ENCODE data around the gene FAM234B.
"Not testable (repeated sequence)": the region's sequence is repeated elsewhere in the genome, so short reads cannot be mapped to it uniquely, and the experiment has no call there.

The FAM234B gene

DNA sequence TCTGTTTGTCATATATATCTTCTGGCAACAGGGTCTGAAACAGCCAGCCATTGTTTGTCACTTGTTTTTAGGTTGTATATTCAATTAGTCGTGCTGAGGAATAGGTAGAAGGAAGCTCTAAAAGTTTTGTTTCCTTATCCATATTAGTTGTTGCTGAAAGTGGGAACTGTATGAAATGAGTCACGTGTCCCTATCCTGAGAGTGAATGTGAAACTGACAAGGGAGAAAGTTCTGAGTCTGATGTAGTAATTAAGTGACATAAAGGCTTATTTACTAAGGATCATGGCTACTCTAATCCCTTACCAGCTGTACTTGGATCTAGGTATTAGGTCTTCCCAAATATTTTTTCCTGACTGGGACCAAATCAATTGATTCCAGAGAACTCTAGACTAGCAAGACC is 16.4 kb downstream of the FAM234B start:
- DNase-seq (ENCODE audit: low spot score): no peak

GRCh38 chr12:13061377-13061776 is 17.2 kb downstream of the FAM234B start:
- no peak for DNase-seq (ENCODE audit: low spot score)

DNA sequence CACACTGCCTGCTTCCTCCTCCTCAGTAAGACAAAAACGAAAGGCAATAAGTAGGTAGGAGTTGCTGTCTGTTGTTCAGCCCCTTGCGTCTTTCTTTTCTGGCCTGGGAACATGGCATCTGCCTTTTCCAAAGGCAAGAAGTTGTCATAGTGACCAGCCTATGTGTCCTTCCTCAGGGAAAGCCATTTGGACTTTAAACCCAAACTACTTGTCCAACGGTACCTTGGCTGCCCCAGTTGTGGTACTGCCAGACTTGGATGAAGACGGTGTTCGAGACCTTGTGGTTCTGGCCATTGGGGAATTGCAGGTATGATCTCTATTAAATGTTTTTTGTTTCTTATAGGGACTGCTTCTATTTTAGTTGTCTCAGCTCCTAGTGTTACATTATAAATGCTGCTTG is 18.5 kb downstream of the FAM234B start:
- DNase-seq (ENCODE audit: low spot score): no peak

GRCh38 chr12:13066014-13066413 is 21.8 kb downstream of the FAM234B start:
- DNase-seq (ENCODE audit: low spot score): no peak

- no peak for DNase-seq (ENCODE audit: low spot score)
Measured at GRCh38 chr12:13066459-13066858, 22.3 kb downstream of the FAM234B start.

DNA sequence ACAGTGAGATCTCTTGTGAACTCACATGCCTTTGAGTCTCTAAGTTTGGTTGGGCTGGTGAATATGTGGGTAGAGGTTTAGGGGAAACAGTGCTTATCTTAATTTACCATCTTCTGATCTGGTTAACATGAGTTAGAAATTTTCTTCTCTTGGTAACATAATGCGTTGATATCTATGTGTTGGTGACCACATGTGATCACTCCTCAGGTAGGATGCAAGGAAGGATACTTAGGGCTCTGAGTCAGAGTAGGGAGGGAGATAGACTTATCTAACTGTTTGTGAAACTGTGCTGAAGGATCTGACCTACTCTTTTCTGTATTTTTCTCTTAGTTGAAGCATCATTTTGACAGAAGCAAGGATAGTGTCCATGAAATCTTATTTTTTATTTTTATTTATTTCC is 23.1 kb downstream of the FAM234B start:
- no peak for DNase-seq (ENCODE audit: low spot score)

DNA sequence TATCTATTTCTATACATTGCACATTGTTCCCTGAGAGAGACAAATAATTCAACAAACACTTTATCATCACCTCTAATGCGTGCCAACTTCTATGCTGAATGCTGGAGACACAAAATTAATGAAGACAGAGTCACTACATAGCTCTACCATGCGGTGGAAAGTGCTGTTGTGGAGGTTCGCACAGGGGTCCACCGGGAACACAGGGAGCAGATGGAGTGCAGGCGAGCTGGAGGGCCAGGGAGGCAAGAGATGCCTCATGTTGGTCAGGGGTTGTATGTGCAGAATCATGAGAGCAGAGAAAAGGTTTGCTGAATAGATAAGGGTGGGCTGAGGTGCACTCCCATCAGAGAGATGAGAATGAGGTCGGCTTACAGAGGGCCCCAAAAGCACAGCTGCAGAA is 25.2 kb downstream of the FAM234B start:
- DNase-seq (ENCODE audit: low spot score): no peak

DNA sequence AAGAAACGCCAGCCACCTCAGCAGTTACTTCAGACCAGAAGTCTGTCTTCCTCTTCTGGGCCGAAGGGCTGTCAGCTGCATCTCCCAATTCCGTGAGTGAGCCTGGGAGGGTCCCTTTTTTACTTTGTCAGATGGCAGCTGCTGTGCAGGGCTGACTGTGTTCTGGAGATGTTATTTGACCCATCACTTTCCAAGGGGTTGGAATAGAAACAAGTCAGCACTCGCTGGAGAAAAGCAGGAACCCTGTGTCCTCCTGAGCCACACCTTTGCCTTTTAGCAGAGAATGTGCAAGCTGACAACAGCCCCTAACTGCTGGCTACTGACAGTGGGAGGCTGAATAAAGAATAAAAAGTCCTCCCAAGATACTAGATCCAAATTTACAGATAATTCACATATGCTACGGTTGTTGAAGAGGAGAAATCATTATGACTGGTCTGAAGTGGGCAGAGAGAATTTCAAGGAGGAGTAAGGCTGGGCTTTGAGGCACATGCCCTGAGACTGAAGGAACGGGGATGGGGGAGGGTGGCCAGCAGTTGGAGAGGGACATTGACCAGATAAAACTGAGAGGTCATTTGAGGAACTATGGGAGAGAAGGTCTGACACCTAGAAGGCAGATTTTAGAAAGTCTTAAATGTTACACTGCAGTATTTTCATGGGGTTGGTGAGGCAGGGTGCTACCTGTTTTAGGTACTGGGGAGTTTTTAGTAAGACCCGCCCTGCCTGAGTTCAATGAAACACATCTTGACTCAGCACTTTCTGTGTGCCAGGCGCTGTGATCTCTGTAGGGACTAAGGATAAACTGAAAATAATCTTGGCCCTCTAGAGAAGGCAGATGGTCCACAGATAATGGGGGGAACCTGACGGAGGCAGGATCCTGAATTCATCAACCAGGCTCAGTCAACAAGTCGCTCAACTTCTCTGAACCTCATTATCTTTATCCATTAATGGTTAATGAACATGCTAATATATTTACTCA is 27.4 kb downstream of the FAM234B start:
- no peak for DNase-seq (ENCODE audit: low spot score)

- DNase-seq (ENCODE audit: low spot score): no peak
Measured at GRCh38 chr12:13073173-13073572, 29.0 kb downstream of the FAM234B start.

DNA sequence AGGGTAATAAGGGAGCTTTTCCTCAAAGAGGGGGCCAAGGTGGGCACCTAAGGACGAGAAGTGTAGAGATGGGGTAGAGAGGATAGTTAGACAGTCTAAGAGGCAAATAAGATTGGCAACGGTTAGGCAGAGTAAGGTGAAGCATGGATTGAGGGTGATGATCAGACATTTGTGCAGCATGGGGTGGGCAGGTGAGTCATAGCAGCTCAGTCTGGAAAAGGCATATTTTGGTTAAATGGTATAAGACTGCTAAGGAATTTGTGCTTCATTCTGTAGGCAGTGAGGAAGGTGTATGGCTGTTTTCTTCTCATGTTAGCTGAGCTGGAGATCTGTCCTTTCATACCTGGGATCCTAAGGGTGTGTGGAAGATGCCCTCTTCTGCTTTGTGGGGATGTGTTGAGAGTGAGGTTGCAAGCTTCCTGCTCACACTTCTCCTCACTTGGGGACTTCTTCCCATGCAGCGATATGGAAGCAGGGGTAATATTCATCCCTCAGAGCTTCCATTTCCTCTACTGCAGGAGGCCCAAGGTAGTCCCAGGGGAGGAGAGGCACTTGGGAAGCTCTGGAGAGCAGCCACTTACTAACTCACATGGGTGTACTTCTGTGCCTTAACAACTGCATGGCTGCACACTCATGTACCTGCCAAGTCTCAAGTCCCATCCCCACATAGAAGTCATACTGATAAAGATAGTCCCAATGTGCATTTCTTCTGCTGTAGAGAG is 30.4 kb downstream of the FAM234B start:
- DNase-seq (ENCODE audit: low spot score): no peak

- DNase-seq (ENCODE audit: low spot score): no peak
Measured at GRCh38 chr12:13075118-13075480, 30.9 kb downstream of the FAM234B start.

DNA sequence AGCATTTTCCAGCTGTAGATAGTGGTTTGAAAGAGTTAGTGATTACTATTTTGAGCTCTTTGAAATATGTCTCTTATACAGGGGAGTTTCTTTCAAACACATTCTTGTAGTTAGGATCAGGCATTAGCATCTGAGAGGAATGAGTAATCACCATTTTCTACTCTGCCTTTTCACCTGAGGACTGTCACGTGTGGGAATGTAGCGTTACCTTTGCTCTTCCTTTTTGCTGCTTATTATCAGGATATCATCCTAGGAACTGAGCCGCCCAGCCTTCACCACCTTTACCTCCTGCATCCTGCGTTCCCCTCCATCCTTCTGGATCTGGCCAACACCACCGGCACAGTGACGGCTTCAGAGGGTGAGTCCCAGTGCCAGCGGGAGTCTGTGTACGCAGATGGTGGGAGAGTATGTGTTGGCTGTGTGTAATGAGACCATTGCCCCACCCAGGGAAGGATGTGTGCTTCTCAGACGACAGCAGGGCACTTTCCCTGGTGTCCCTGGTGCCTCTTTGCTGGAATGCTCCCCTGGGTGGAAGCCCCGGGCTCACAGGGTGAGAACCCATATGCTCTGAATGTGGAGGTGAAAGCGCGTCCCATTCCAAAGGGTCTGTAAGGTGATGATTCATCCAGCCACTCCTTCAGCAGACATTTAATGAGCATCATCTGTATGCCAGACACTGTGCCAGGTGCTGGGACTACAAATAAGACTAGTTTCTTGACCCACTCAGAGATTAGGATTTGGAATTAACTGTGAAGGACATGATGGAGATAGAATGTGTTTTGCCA is 31.8 kb downstream of the FAM234B start:
- DNase-seq (ENCODE audit: low spot score): no peak

DNA sequence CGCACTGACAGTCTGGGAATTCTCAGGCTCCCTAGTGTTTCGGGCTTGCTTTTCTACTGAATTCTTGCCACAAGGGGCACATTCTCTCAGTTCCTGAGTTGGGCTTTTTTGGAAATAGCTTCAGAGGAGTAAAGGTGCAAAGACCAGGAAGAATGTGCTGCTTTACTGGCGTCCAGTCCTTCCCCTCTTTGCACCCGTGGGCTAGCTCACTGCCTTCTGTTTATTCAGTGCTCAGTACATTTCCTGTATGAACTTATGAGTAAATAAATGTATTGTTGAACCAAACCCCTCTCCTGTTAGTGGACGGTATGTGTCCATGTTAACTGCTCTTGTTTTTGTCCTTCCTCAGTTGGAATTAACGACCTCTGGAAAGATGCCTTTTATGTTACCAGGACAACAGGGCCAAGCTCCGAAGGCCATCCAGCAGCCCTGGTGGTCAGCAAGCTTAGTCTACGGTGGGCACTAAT is 35.3 kb downstream of the FAM234B start:
- no peak for DNase-seq (ENCODE audit: low spot score)

GRCh38 chr12:13080266-13080665 is 36.1 kb downstream of the FAM234B start:
- no peak for DNase-seq (ENCODE audit: low spot score)

GRCh38 chr12:13082861-13083260 is 38.7 kb downstream of the FAM234B start:
- DNase-seq (ENCODE audit: low spot score): no peak

GRCh38 chr12:13083638-13084037 is 39.5 kb downstream of the FAM234B start:
- not testable (repeated sequence) for DNase-seq (ENCODE audit: low spot score)

GRCh38 chr12:13084898-13085640 is 40.9 kb downstream of the FAM234B start:
- DNase-seq (ENCODE audit: low spot score): no peak

DNA sequence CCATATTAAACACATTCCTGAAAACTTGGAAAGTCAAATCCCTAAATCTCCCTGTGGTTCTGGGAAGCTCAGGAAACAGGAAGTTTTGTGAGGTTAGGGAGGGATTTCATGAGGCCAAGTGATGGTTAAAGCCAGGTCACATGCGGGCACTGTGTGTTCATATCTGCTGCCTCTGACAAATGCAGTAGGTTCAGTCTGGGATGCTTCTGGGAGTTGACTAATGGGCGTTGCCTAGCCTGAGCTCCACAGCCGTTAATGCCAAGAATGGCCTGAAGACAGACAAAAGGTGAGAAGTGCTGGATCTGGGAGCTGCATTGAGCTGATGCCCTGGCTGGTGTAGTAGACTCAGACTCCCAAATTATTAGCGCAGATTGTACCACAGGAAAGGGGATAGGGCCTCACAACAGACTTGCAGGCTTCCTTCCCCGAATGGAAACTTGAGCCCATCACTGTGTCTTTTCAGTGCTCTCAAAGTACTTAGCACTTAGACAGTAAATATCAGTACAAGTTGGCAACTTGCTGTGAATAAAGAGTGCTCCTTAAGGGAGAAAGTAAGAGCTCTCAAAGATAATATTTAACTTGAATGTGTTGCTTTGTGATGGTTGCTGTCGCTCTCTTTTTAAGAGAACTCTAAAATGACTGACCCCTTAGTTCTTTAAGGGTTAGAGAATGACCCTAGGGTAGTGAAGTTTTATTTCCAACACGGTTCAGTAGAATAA is 41.9 kb downstream of the FAM234B start:
- DNase-seq (ENCODE audit: low spot score): no peak

GRCh38 chr12:13087766-13088165 is 43.6 kb downstream of the FAM234B start:
- no peak for DNase-seq (ENCODE audit: low spot score)

GRCh38 chr12:13088496-13088895 is 44.3 kb downstream of the FAM234B start:
- DNase-seq (ENCODE audit: low spot score): no peak

DNA sequence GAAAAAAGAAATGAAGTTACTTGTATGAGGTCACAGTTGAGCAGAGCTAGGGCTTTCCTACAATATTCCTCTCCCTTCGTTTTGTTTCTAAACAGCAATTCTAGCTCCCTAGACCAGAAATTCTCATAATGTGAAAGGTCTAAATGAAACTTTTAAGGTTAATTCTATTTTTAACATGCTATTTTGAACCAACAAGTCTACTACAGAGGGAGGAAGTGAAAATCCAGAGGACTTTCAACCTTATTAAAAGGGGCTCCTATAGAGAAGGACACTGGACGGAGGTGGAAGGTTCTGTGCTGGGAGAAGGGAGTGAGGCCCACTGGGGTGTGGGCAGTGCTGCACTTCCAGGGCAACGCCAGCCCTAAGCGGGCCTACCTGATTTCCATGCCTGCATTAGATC is 45.9 kb downstream of the FAM234B start:
- no peak for DNase-seq (ENCODE audit: low spot score)
